Body of pancreas (tissue), 4 donors: ENCODE results near the gene PVR.

Experiments used
- CTCF ChIP-seq, 7 experiments: fragments of 450-650 bp in 4 of 7; fragments of 200-600 bp in 3 of 7; sonication (generic) in 3 of 7; IDR thresholded peaks; one replicate each; pipeline ENCODE4 v1.5.1; 2016 to 2019; ENCODE audit warnings: antibody characterized with exemption in 7 of 7
- POLR2A ChIP-seq, 3 donors: fragments of 450-650 bp; IDR thresholded peaks; one replicate each; pipeline ENCODE4 v1.6.1; 2016; ENCODE audit warnings: antibody characterized with exemption in 3 of 3, mild to moderate bottlenecking in 2 of 3

GRCh38 chr19:44634785-44635184 is 8.9 kb upstream of the PVR start:
- TF ChIP-seq POLR2A (IDR thresholded peaks at IDR 0.05) (no peak), CTCF (IDR thresholded peaks at IDR 0.05) (no peak)
